MCF 10A (cell line): ENCODE results near the gene STAT4. TPM values are rescaled to one million over a fixed set of nuclear protein-coding genes. Genes with fewer than 3 reads are reported as not detected.

Experiments used
- BruUV-seq: library from RNA; stranded (reverse); fragments of 400-500 nt; replicated peaks from 2 replicates; lab custom pipeline; 2021; lab: Mats Ljungman, UMichigan
- CTCF ChIA-PET: fragments of 300-600 bp; sonication (Branson Sonifier 250); formaldehyde crosslinking; extraction: SDS; loops from one replicate; lab custom pipeline; 2021; ENCODE audit warnings: antibody characterized with exemption, inconsistent platforms; lab: Yijun Ruan, JAX
- POLR2A ChIA-PET: fragments of 300-600, 350-650 bp; sonication (Branson Sonifier 250); formaldehyde crosslinking; extraction: SDS; loops from one replicate; lab custom pipeline; 2020; ENCODE audit warnings: antibody characterized with exemption, inconsistent platforms; lab: Yijun Ruan, JAX
- DNase-seq: peaks from one replicate; pipeline ENCODE4 v3.0.0-alpha.2; 2018; ENCODE audit not compliant: unreplicated experiment
- H3K27ac Mint-ChIP-seq: one replicate; pipeline ENCODE4 v1.8.0; 2022; ENCODE audit warnings: mild to moderate bottlenecking, low read depth, mixed read lengths; ENCODE audit not compliant: unreplicated experiment
- H3K27me3 Mint-ChIP-seq: one replicate; pipeline ENCODE4 v1.8.0; 2022; ENCODE audit warnings: mixed read lengths; ENCODE audit not compliant: insufficient read depth, unreplicated experiment
- H3K36me3 Mint-ChIP-seq: one replicate; pipeline ENCODE4 v1.8.0; 2022; ENCODE audit warnings: mild to moderate bottlenecking, moderate library complexity, mixed read lengths; ENCODE audit not compliant: insufficient read depth, unreplicated experiment
- H3K4me1 Mint-ChIP-seq: one replicate; pipeline ENCODE4 v1.8.0; 2022; ENCODE audit warnings: mixed read lengths; ENCODE audit not compliant: insufficient read depth, unreplicated experiment
- H3K4me3 Mint-ChIP-seq: one replicate; pipeline ENCODE4 v1.8.0; 2022; ENCODE audit warnings: mild to moderate bottlenecking, moderate library complexity, mixed read lengths; ENCODE audit not compliant: unreplicated experiment
- H3K9me3 Mint-ChIP-seq: one replicate; pipeline ENCODE4 v1.8.0; 2022; ENCODE audit warnings: mixed read lengths; ENCODE audit not compliant: unreplicated experiment
- intact Hi-C: fragments of 100-400 bp; cut with micrococcal nuclease; formaldehyde crosslinking; loops from 2 replicates; pipeline ENCODE4 v1.14.1; 2022
- total RNA-seq: library from RNA; stranded (reverse); gene quantifications from 2 replicates; pipeline ENCODE4 v1.2.3, GENCODE V29; 2022
- TF ChIP-seq, protein P1 (sequence below): fragments of 200-600 bp; IDR thresholded peaks from one replicate; pipeline ENCODE4 v1.8.0; 2022; ENCODE audit warnings: antibody characterized with exemption, mild to moderate bottlenecking; ENCODE audit not compliant: unreplicated experiment

The STAT4 gene
- total RNA-seq, 1 experiment from 2014 or later, result 1.4 TPM

DNA sequence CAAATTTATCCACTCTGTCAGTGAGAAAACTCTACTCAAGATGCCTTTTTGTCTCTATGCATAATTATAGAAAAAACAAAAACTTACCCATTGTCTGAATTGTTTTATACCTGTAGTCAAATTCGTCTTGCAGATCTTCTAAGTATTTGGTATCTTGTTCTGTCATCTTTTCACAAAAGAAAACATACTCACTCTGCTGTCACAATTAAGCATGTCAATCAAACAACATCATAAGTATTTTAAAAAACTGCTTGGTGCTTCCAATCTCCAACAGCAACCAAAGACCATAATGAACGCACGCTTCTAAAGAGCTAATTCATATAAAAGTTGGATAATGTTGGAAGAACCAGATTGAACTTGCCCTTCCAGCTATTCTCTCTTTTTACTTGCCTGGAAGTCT lies 81.2 kb downstream of the STAT4 start:
- H3K27ac Mint-ChIP-seq, result no peak overlapping the region

DNA sequence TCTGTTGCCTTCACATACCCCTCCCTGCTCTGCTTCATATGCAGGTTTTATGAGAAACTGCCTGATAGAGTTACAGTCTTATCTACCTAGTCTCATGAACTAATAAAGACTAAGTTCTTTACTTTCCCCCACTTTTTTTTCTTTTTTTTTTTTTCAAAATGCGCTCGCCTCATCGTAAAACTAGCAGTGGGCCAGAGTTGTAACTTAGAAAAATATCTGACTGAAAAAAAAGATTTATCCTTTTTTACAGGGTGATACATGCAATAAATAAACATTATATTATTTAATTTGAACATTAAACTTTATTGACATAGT lies 83.9 kb downstream of the STAT4 start:
- TF ChIP-seq, protein P1, sequence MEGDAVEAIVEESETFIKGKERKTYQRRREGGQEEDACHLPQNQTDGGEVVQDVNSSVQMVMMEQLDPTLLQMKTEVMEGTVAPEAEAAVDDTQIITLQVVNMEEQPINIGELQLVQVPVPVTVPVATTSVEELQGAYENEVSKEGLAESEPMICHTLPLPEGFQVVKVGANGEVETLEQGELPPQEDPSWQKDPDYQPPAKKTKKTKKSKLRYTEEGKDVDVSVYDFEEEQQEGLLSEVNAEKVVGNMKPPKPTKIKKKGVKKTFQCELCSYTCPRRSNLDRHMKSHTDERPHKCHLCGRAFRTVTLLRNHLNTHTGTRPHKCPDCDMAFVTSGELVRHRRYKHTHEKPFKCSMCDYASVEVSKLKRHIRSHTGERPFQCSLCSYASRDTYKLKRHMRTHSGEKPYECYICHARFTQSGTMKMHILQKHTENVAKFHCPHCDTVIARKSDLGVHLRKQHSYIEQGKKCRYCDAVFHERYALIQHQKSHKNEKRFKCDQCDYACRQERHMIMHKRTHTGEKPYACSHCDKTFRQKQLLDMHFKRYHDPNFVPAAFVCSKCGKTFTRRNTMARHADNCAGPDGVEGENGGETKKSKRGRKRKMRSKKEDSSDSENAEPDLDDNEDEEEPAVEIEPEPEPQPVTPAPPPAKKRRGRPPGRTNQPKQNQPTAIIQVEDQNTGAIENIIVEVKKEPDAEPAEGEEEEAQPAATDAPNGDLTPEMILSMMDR, result no peak
- ChIA-PET POLR2A (no interaction called here), CTCF (interaction anchor here (0.7 to 6.2 kb wide), 2 partner anchors 89 to 162 kb away, joined by 4 to 35 read pairs; no protein-coding TSS in a partner anchor)
- Mint-ChIP-seq H3K27ac (no peak overlapping the region), H3K9me3 (no peaks in the 10 kb centered on the region), H3K36me3 (no peaks in the 10 kb centered on the region), H3K4me1 (peaks cover 4% of the 10 kb centered on the region), H3K4me3 (no peak overlapping the region), H3K27me3 (no peaks in the 10 kb centered on the region)
- intact Hi-C loops, result no loop called here
- no TSS peak for BruUV-seq
- DNase-seq, result no peak

More for the DNA sequence above, 81.2 kb downstream of the STAT4 start:
- CTCF ChIA-PET, result interaction anchor here (0.7 to 2.7 kb wide), 2 partner anchors 14 to 86 kb away, joined by 3 to 19 read pairs; no protein-coding TSS in a partner anchor
- intact Hi-C loops, result no loop called here
- Mint-ChIP-seq H3K36me3 (no peaks in the 10 kb centered on the region), H3K9me3 (no peaks in the 10 kb centered on the region), H3K27me3 (no peaks in the 10 kb centered on the region), H3K4me1 (peaks cover 4% of the 10 kb centered on the region), H3K4me3 (no peak overlapping the region)
- no peak for DNase-seq
- BruUV-seq, result no TSS peak
- TF ChIP-seq, protein P1, result no peak
- POLR2A ChIA-PET, result interaction anchor here (0.7 kb wide), 1 partner anchor 1332 kb away, joined by 3 read pairs; no protein-coding TSS in a partner anchor

DNA sequence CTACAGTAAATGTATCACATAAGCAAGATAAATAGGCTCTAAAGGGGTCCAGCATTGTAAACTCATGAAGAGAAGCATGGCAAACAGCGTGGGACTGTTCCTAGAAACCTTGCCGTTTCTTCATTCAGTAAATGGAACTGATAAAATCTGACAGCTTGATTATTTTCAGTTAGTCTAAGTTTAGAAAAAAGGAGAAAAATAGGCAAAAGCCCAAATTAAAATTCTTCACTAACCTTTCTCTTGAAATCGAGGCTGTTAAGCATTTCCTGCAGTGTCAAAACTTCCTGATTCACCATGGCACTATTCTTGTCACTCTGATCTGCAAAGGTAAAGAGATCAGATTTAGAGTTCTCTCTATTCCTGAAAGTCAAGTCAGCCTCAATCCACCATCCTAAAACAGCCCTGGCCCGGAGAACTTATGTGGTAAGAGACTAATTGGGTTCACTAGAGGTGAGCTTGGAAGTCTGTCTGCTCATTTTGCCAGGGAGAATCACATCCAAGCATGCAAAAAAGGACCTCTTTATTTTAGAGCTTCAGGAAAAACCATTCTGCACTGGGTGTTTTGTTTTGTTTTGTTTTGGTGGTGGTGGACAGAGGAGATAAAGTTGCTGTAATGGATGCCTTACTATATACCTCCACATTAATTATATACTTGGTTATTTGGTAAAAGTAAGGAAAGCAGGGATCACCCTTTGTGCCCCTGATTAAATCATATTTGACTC lies 84.4 kb downstream of the STAT4 start:
- TF ChIP-seq, protein P1, result no peak
- H3K4me3 Mint-ChIP-seq, result no peak overlapping the region
- H3K4me1 Mint-ChIP-seq, result peaks cover 4% of the 10 kb centered on the region
- CTCF ChIA-PET, result interaction anchor here (5.9 to 6.2 kb wide), 2 partner anchors 15 to 89 kb away, joined by 35 to 69 read pairs; no protein-coding TSS in a partner anchor
- POLR2A ChIA-PET, result no interaction called here
- intact Hi-C loops, result no loop called here
- DNase-seq, result no peak
- H3K27ac Mint-ChIP-seq, result no peak overlapping the region
- H3K36me3 Mint-ChIP-seq, result no peaks in the 10 kb centered on the region
- no peaks in the 10 kb centered on the region for H3K27me3 Mint-ChIP-seq
- no peaks in the 10 kb centered on the region for H3K9me3 Mint-ChIP-seq
- no TSS peak for BruUV-seq

DNA sequence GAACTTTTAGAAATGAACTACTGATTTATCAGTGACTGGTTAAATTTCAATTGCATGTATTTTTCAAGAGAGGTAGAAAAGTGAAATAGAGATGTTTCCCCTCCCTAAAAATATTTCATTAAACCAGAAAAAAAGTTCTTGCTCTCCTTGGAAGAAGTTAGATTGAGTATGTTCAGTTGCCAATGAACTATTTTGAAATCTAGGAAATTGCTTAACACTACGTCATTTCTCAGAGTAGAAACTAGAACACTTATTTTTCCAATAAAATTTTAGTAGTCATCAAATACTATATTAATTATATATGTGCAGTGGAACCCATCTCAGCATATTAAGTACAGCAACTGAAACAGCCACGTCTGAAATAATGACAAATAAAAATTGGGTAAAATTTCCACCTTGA lies 85.0 kb downstream of the STAT4 start:
- CTCF ChIA-PET, result interaction anchor here (5.9 to 6.2 kb wide), 2 partner anchors 14 to 90 kb away, joined by 35 to 69 read pairs; no protein-coding TSS in a partner anchor
- Mint-ChIP-seq H3K4me1 (peaks cover 4% of the 10 kb centered on the region), H3K9me3 (no peaks in the 10 kb centered on the region), H3K4me3 (no peak overlapping the region), H3K27me3 (no peaks in the 10 kb centered on the region), H3K27ac (no peak overlapping the region), H3K36me3 (no peaks in the 10 kb centered on the region)
- TF ChIP-seq, protein P1, result no peak
- DNase-seq, result no peak
- POLR2A ChIA-PET, result no interaction called here
- BruUV-seq, result no TSS peak
- intact Hi-C loops, result no loop called here
